Adipose tissue (tissue), 3 donors: ENCODE results near the gene BRIP1. TPM values are rescaled to one million over a fixed set of nuclear protein-coding genes. Genes with fewer than 3 reads are reported as not detected.
"Not testable (repeated sequence)": the region's sequence is repeated elsewhere in the genome, so short reads cannot be mapped to it uniquely, and the experiment has no call there.

Experiments used
- H3K27ac ChIP-seq: one replicate; pipeline ENCODE4 v1.5.1; 2013; ENCODE audit warnings: low read depth, low read length
- WGBS, 3 donors: extraction: QIAGEN DNeasy Blood & Tissue Kit; methylation state at CpG; one replicate each; pipeline ENCODE4 v1.1.7; 2013; 5-methylcytosine and 5-hydroxymethylcytosine counted together
- polyA plus RNA-seq, 3 donors: library from polyadenylated mRNA; stranded (reverse); fragments of 200-250 nt; gene quantifications; one replicate each; pipeline ENCODE4 v1.2.3, GENCODE V29; 2013
- donor health status: healthy with polysubstance abuse.
- donor health status: Bipolar disorder and iron deficiency.
- donor health status: healthy.

The BRIP1 gene
- polyA plus RNA-seq, 3 donors: 0.11 to 0.25 (median 0.15) TPM

DNA sequence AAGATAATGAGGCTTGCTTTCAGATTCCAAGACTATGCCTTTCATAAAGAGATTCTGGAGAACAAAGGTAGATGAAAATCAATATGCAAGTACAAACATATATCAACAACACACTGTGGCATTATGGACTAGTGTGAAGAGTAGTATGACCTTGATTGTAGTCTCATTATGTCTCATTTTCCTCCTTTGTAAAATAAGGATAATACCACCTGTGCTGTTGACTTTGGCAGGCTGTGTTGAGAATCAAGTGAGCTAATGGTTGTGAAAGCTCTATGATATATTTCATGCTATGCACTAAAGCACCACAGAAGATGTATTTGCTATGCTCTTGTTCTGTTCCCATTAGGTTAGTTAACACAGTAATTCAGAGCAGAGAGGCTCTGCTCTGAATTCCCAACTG lies 193.8 kb downstream of the BRIP1 start:
- no peak overlapping the region for H3K27ac ChIP-seq

DNA sequence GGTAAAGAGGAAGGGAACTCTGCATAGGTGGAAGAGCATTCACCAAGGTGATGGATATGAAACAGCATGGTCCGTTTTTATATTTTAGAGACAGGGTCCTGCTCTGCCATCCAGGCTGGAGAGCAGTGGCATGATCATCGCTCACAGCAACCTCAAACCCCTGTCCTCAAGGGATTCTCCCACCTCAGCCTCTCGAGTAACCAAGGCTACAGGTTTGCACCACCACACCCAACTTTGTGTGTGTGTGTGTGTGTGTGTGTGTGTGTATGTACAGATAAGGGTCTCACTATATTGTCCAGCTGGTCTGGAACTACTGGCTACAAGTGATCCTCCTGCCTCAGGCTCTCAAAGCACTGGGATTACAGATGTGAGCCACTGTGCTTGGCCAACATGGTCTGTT lies 194.8 kb downstream of the BRIP1 start:
- H3K27ac ChIP-seq: no peak overlapping the region
- 82 to 95% (median 85%) methylated on average over 3 of the region's 3 CpGs for WGBS, 3 donors

DNA sequence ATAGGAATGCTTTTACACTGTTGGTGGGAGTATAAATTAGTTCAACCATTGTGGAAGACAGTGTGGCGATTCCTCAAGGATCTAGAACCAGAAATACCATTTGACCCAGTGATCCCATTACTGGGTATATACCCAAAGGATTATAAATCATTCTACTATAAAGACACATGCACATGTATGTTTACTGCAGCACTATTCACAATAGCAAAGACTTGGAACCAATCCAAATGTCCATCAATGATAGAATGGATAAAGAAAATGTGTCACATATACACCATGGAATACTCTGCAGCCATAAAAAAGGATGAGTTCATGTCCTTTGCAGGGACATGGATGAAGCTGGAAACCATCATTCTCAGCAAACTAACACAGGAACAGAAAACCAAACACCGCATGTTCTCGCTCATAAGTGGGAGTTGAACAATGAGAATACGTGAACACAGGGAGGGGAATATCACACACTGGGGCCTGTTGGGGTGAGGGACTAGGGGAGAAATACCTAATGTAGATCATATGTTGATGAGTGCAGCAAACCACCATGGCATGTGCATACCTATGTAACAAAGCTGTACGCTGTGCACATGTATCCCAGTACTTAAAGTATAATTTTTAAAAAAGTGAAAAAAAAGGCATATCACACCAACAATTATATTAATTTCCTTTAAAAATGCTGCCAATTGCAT lies 196.8 kb downstream of the BRIP1 start:
- H3K27ac ChIP-seq: not testable (repeated sequence)
- 97 to 100% (median 99%) methylated on average over 4 of the region's 5 CpGs for WGBS, 3 donors

DNA sequence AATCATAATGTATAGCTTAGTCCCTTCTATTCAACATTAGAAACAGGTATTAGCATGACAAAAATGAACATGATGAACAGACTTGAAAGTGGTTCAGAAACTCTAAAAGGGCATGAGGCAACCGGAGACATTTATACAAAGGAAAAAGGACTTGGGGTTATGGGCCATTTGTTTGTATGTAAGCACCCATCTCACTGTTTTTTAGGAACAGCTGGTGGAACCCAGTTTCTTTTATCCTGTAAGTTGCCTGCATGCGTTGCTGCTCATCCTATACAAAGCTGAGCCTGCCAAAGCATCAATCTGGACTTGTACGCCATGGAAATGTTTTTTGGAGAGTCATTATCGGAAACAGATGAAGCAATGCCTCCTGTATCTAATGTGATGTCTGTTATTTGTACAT lies 200.0 kb downstream of the BRIP1 start:
- H3K27ac ChIP-seq: no peak overlapping the region
- 67 to 77% (median 68%) methylated on average over 4 of the region's 4 CpGs for WGBS, 3 donors

DNA sequence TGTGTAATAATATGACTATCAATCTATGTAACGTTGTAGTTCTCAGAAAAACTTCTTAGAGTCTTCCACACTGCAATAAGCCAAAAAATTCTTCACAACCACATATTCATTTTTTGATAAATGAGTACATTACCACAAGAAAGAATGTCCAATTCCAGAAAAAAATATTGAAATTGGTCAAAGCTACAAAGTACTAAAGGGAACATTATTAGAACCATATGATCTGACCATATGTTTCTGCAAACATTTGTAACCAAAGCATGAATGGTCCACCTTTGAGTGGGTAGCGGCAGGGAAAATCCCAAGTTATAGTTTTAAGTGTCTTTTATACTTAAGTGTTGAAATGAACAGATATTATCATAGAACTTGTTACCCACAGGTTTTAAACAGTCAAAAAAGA lies 200.6 kb downstream of the BRIP1 start:
- WGBS, 3 donors: 78 to 86% (median 80%) methylated on average over 2 of the region's 2 CpGs

DNA sequence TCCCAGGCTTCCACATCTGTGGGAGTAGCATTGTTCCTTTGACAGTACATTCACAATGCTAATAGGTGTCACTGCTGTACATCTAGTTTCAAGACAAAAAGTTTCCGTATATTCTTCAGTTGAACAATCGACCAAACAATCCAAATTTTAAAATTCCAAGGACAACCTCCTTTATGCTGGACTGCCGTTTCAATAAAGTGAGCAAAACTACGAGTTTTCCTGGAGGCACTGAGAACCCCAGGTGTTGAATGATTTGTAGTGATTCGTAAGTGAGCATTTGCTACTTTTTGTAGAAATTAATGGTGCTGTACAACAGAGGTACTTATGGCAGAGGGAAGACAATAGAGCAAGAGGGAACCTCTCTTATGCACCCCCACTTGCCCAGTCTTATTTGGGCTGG lies 201.1 kb downstream of the BRIP1 start:
- no peak overlapping the region for H3K27ac ChIP-seq
- WGBS, 3 donors: 78 to 84% (median 79%) methylated on average over 5 of the region's 5 CpGs

More for the DNA sequence above, 200.6 kb downstream of the BRIP1 start:
- H3K27ac ChIP-seq: no peak overlapping the region

DNA sequence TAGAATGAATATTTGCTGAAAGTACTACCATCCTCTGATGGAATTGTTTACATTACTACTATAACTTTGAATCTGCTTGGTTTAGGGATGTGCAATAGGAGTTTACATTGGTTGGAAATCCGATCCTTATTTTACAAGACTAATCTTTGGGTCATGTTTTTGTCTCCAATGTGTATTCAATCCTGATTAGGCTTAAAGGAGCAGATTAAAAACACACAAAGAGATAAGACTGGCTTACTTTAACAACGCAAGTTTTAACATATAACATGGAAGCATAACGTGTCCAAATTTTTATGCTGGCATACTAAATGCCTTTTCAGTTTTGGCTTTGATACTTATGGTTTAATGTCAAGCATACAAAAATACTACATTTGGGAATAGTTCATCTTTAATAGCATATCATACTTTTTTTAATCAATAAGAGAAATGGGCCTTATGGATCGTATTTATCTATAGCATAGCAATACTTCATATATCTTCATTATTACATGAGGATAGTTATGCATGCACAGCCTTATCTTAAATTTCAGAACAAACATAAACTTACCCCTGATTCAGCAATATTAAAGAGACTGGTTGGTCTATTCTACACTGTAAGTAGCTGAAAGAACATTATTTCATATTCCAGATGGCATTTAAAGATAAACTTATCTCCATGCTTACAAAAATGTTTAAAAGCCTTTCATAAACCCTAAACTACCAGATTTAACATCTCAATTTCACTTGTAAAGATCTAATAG lies 202.4 kb downstream of the BRIP1 start:
- 54 to 74% (median 72%) methylated on average over 4 of the region's 4 CpGs for WGBS, 3 donors
- no peak overlapping the region for H3K27ac ChIP-seq

DNA sequence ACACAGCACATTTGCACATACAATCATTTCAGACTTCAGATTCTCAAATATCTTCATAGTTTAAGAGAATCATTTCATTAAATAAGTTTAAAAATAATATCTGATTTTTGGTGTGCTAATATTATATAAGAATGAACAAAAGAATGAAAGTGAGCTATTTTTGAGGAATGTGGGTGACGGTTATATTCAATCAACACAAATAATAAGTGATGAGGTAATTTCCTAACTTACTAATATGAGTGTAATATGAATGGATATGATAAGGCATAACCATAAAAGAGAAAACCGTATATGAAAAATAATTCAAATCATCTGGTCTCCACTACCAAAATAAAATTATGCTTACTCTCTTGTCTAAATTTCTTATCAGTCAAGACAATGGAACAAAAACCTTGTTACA lies 203.9 kb downstream of the BRIP1 start:
- WGBS, 3 donors: 69 to 80% (median 75%) methylated on average over 2 of the region's 2 CpGs

DNA sequence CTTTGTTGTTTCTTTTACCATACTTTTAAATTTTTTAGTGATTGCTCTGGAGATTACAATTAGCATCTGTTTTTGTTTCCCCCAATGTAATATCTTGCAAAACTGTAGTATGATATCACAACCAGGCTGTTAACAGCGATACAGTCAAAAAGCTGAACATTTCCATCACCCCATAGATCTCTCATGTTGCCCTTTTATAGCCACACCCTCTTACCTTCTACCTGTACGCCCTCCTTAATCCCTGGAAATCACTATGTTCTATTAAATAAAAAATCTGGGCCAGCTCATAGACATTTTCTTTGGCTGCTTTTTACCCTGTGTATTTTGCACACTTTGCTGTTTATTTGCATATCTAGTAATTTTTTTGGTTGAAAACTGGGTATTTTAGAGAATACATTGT lies 205.1 kb downstream of the BRIP1 start:
- H3K27ac ChIP-seq: no peak overlapping the region
- WGBS, 3 donors: 64 to 95% (median 76%) methylated on average over 2 of the region's 2 CpGs

More for the DNA sequence above, 203.9 kb downstream of the BRIP1 start:
- H3K27ac ChIP-seq: no peak overlapping the region

DNA sequence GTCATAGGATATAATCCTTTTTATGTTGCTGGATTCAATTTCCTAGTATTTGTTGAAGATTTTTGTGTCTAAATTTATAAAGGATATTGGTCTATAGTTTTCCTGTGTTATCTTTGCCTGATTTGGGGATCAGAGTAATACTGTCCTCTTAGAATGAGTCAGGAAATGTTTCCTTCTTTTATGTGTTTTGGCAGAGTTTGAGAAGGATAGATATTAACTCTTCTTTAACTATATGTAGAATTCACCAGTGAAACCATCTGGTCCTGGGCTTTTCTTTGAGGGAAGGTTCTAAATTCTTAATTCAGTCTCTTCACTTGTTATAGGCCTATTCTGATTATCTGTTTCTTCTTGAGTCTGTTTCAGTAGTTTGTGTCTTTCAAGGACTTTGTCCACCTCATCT lies 206.0 kb downstream of the BRIP1 start:
- H3K27ac ChIP-seq: no peak overlapping the region

DNA sequence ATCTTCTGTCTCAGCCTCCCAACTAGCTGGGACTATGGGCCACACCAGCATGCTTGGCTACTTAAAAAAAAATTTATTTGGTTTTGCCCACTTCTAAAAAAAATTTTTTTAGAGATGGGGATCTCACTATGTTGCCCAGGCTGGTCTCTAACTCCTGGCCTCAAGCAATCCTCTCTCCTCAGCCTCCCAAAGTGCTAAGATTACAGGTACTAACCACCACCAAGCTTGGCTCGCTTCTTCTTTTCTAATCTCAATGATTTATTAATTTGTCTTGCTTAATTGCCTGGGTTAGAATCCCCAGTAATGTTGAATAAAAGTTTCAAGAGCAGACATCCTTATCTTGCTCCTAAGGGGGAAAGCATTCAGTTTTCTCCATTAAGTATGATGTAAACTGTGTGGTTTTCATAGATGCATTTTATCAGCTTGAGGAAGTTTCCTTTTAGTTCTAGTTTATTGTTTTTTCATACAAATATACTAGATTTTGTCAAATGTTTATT lies 206.6 kb downstream of the BRIP1 start:
- H3K27ac ChIP-seq: no peak overlapping the region
- 72 to 90% (median 86%) methylated on average over 1 of the region's 1 CpG for WGBS, 3 donors

DNA sequence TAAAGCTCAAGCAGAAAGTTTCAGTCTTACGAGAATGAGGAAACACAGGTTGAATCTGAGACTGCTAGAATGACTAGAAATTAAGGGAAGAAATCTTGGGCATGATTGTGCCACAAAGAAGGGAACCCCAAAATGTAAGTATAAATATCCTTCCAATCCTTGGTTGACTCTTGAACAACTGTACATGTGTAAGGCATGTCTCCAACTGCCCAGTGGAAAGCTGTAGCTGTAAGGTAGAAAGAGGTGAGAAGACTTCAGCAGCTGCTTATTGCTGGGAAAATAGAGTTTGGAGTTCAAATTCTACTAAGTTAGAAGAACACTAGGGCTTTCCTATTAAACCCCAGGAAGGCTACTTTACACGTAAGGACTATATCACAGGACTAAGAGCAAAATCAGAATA lies 212.6 kb downstream of the BRIP1 start:
- WGBS, 3 donors: 89 to 92% (median 90%) methylated on average over 2 of the region's 2 CpGs
- H3K27ac ChIP-seq: no peak overlapping the region

DNA sequence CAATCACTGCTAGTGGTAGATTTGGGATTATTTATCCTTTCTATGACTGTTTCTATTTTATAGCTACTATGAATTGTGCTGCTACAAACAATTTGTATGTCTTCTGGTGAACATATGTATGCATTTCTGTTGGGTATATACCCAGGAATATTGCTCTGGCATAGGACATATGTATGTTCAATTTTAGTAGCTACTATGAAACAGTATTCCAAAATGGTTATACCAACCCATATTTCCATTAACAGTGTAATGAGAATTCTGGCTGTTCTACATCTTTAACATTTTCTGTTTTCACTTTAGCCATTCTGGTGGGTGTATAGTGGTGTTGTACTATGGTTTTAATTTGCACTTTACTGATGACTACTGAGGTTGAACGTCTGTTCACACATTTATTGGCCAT lies 214.7 kb downstream of the BRIP1 start:
- H3K27ac ChIP-seq: no peak overlapping the region
- WGBS, 3 donors: 53 to 70% (median 69%) methylated on average over 1 of the region's 1 CpG

DNA sequence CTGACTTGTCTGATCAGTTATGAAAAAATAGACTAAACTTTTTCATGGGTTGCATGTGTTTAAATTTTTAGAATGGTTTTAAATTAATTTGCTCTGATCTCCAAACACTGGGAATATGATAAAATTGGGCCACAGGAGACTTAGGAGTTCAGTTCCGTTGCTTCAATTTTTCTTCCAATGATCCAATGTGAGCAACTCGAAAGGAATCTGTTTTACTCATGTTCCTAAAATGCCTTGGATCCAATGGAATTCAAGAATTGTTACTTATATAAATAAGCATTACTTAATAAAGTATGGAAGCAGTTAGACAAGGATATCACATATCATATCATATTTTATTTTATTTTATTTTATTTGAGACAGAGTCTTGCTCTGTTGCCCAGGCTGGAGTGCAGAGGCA lies 216.3 kb downstream of the BRIP1 start:
- 83 to 89% (median 85%) methylated on average over 2 of the region's 2 CpGs for WGBS, 3 donors
- H3K27ac ChIP-seq: no peak overlapping the region

DNA sequence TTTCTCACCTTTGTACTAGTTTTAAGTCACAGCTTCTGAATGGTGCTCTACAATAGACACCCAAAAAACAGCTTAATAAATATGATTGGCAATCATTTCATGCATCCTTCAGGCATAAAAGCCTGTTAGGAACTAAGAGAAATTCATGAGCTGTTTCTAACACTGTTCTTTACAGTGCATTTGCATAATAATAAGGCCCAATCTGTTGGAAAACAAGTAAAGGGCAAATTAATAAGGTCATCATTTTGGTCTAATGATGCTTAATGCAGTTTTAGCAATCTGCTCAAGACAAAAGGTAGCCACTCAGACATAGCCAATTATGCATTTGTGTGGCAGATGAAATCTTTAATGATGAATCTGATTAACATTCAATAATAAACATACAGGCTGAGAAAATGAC lies 216.8 kb downstream of the BRIP1 start:
- H3K27ac ChIP-seq: no peak overlapping the region

DNA sequence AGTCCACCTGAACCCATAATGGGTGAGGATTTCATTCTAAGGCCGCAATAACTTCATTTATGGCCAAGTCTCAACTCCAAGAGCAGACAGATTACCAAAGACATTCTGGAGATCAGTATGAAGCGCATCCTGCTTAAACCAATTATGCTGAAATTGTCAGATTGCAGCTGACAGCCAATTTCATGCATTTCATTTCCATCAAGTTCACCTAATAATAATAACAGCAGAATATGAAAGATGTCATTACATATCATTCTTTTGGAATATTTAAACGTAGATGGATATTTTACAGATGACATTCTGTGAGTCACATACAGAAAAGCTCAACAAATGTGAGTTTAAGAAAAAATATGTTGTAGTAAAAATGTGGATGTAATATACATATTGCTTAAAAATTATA lies 217.4 kb downstream of the BRIP1 start:
- no peak overlapping the region for H3K27ac ChIP-seq
- WGBS, 3 donors: 85 to 90% (median 88%) methylated on average over 3 of the region's 3 CpGs

DNA sequence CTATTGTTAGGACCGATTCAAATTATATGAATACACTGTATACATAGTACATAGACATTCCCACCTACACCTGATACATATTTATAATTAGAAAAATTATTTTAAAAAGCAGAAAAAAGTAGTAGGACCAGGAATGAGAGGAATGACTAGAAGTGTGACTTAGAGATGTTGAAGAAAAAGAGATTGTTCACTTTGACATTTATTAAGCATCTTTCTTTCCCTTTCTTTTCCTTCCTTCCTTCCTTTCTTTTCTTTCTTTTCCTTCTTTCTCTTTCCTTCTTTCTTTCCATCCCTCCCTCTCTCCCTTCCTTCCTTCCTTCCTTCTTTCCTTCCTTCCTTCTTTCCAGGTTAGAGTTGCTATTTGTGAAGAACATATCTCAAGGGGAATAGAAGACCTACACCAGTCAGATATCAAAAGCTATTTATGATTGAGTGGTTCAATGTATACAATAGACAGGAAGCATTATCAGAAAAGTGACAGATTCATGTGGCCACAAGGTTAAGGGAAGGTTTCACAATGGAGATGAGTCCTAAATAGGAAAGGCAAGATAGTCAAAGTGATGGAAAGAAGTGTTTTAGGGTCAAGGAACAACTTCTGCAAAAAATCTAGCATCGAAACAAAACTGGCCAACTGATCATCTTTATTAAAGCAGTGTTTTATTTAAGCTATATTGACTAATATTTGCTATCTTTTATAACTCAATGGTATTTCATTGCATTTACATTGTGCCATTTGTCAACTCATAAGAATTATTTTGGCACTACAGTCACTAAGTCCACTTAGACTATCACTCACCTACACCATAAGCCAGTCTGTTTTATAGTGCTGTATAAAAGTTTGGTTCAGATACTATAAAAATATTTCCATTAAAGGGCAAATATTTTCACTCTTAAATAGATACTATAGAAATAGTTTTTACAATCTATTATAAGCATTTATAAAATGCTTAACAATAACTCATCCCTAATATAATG lies 218.2 kb downstream of the BRIP1 start:
- WGBS, 3 donors: 84 to 95% (median 92%) methylated on average over 2 of the region's 2 CpGs
- H3K27ac ChIP-seq: no peak overlapping the region

DNA sequence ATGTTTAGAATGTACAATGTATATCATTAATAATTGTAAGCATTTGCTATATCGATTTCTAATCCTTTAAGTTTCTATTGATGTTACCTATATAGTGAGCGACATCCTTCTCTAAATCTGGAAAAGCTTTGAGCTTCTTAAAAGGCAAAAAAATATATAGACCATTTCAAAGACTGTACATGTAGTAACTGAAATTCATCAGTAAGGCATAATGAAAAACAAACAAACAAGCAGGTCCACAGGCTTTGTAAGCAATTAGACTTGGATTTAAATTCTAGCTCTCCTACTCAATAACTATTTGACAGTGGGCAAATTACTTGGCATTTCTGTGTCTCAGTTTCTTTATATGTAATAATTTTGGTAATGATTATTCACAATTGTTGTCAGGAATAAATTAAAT lies 220.6 kb downstream of the BRIP1 start:
- no peak overlapping the region for H3K27ac ChIP-seq
- WGBS, 3 donors: 95 to 99% (median 96%) methylated on average over 2 of the region's 2 CpGs

DNA sequence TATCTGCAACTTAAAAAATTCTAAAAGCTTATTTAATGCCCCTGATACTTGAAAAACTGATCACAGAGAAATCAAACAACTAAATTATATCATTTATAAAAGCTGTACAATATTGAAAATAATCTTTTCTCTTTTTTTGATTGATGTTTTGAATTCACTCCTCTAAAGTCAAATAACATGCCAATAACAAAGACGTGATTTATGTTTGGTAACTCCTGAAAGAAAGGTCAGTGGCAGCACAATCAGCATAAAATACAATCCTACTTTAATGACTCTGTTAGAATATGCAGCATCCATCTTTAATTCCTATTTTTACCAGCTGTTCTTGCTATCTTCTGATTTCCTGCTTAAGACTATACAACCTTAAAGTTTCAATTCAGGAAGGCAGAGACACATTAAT lies 221.6 kb downstream of the BRIP1 start:
- 66 to 80% (median 73%) methylated on average over 1 of the region's 1 CpG for WGBS, 3 donors
- H3K27ac ChIP-seq: no peak overlapping the region
